ENCODE results near the gene SMIM44.

SMIM44 gene

GRCh38 chr19:3475449-3475848, 7.8 kb downstream of the SMIM44 start:
- no peak for DNase-seq

DNA sequence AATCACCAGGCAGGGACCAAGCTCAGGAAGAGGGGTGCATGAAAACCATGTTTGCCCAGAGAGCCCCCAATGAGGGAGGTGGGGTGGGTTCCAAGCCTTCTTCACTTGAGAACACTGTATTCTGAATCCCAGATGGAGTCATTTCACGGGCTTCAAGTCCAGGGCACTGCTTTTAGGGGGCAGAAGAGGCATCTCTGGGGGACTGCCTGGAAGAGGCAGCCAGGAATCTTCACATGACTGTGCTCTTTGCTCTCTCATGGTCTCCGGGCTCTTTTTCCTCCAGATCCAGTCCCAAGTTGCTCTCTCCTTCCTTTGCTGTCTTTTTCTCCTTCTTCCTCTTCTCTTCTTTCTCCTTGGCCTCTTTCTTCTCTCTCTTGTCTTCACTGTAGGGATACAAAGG, 8.6 kb downstream of the SMIM44 start:
- no peak for DNase-seq

DNA sequence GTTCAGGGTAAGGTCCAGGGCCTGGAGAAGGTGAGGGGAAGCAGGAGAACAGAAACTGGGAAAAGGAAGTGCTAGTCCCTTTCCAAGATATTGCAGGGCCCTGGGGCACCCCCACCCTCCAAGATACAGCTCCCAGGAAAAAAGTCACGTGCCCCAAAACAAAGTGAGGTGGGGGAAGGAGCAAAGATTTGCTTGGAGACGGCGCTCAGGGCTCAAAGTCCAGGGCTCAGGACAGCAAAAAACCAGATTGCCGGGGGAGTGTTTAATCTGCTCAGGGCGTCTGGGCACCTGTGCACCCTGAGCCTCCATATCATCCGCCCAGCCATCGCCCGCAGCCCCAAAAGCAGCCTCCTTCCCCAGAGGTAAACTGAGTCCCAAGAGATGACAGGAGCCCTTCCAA, 9.2 kb downstream of the SMIM44 start:
- no peak for DNase-seq

DNA sequence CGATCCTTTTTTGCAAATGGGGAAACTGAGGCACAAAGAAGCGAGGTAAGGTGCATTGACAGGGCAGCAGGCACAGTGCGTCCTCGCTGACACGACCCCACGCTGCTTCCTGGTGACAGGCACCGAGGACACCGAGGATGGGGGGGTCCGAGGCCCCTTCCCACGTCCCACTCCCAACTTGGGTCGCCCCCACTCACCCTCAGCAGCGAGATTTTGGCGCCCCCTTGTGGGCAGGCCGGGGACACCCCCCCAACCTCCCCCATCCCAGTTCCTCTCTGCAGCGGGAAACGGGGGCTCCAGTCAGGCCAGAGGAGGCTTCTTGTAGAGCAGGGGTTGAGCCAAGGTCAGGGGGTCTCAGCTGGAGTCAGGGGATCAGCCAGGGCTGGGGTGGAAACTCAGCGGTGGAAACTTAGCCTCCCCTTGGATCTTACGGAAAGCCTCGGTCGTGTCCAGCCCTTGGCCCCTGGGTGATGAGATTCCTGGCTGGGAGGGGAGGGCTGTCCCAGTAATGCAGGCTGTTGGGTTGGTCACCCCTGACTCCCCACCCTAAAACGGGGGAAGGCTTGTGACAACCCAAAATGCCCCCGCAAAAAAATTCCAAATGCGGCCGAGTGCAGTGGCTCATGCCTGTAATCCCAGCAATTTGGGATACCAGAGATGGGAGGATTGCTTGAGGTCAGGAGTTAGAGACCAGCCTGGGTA, 11.1 kb downstream of the SMIM44 start:
- DNase-seq, result no peak

- DNase-seq, result no peak
Measured at GRCh38 chr19:3470500-3471128, 12.6 kb downstream of the SMIM44 start.

DNA sequence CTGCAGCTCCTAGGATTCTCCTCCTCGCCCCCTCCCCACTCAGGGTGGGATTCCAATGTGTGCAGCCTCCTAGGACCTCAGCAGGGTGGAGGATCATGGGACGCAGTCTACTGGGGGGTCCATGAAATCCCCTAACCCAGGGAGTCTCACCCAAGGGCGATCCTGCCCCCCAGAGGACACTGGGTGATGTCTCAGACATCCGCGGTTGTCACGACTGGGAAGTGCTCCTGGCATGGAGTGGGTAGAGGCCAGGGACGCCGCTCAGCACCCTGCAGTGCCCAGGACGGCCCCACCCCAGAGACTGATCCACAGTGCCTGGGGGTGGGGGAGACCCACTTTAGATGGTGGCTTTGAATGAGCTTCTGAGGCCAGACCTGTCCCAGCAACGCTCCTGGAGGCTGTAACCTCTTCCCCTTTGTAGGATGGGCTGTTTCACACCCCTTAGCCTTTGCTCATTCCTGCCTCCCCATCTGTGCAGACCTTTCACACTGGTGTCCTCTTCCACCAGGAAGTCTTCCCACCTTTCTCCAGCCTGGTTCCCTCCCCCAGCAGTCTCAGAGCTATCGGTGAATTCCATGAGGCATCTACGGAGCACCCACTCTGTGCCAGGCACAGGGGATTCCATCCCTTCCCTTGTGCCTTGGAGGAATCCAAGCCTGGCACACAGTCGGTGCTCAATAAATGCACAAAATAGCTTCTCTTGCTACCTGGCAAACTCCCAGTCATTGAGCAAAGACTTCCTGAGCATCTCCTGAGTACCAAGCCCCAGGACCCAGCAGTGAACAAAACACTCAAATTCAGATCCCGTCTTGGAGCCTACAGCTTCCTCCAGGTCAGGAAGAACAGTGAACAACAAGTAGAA, 13.4 kb downstream of the SMIM44 start:
- DNase-seq, result no peak

GRCh38 chr19:3468211-3468610, 15.0 kb downstream of the SMIM44 start:
- no peak for DNase-seq

DNA sequence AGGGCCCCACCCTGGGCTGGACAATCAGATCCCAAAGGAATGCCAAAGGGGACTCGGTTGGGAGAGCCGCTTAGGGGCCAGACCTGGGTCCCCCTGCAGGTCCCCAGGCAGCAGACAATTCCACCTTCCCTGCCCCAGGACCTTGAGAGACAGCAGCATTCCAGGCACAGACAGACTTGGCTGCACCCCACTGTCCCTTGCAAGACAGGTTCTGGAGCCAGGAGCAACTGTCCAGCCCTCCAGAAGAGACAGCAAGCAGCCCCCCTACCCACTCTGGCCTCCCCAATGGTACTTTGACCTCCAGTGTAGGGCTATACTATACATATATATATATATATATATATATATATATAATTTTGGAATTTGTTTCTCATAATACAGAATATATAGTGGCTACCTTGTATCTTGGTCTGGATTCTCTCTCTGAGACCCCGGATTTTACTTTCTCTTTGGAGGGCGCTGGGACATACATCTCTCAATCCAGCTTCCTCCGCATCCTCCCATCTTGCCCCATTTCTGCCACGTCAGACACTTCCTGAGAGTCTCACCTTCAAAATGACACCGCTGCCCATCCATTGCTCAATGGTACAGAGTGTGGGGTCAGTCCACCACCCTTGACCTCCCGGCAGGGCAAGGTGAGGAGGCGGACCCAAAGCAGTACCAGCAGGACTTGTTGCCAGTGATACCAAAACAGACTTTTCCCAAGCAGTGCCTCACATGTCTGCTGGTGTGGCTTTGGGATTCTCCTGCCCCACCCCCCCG, 15.6 kb downstream of the SMIM44 start:
- no peak for DNase-seq

DNA sequence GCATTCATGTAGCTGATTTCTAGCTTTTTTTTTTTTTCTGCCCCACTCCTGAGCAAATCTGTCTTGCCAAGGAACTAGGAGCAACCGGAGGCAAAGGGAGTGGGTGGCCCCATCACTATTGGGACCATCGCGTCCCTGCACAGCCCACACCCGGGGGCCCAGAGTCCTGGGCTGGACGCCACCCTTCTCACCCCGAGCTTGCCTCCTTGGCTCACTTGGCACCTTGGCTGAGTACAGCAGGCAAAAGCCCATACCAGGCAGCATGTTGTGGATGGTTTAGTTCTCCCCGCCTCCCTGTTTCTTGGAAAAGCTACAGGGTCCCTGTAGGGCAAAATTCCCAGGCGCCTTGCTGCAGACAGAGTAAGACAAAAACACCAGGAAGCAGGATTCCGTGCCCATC, 16.6 kb downstream of the SMIM44 start:
- no peak for DNase-seq

DNA sequence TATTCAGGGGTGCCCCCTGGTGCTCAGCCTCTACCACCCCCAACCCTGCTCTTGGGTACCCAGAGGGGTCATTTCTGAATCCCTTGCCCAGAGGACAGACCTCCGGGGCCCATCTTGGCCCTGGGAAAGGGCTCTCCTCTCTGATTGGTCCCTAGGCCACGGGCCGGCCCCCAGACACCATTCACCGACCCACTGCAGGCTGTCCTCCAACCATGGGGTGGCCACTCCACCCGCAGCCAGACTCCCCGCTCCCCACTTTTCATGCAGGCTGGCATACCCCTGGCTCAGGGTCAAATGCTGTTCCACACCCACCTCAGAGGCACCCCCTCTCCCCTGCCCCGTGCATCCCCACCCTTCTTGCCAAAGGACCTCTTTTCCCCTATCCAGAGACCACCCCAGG, 17.7 kb downstream of the SMIM44 start:
- no peak for DNase-seq

DNA sequence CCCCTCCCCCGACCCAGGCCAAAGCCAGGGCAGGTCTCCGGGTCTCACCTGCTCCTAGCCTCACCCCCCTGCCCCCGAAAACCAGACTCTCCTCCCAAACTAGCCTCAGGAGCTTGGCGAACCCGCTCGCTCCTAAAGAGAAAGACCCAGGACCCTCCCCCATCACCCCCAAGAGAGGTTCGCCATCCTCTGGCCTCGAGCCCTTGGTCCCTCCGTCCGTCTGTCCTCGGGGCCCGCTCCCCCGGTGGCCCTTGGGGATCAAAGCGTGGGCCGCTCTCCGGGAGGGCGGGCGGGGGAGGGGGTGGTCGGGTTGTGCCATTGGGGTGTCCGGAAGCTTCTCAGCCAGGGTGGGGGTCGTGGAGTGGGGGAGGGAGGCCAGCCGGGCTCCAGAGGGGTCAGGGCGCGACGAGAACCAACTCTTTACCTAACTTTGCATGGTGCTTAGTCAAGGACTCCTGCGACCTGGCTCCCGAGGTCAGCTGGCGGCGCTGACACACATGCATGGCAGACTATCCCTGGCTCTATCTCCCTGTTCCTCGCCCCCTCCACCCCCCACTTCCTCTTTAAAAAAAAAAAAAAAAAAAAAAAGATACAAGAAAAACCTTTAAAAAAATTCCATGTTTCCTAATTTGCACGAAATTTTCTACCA, 18.5 kb downstream of the SMIM44 start:
- no peak for DNase-seq

DNA sequence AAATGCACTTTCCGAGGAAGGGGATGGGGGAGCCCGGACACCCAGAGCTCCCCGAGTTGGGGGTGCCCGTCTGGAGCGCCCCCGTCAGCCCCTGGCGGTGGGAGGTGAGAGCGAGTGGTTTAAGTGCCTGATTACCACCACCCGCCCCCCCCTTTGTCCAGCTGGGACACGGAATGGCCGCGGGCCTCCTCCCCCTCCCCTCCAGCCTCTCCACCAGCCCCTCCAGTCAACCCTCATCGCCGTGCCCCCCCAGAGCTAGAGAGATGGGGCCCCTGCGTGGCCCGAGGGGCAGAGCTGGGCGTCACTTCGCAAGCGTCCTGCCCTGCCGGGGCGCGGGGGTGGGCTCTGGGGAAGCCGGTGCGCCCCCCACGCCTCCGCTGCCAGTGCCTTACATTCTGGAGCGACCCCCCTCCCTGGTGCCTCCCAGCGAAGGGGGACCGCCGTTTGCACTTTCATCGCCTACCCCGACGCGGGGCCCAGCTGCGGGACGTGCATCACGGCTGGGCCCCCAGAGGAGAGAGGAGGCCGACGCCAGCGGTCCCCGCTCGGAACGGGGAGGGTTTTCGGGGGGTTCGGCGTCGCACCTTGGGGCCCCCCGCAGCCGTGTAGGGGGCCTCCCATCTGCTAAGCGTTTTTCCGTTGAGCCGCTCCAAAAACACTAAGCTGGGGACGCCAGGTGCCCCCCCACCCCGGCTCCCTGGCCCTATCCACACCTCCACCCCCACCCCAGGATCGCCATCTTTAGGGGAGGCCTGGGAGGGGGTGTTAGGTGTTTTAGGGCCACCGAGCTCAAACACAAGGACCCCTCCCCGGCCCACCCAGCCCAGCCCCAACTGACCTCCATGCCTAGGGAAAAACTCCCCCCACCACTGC, 19.3 kb downstream of the SMIM44 start:
- no peak for DNase-seq

DNA sequence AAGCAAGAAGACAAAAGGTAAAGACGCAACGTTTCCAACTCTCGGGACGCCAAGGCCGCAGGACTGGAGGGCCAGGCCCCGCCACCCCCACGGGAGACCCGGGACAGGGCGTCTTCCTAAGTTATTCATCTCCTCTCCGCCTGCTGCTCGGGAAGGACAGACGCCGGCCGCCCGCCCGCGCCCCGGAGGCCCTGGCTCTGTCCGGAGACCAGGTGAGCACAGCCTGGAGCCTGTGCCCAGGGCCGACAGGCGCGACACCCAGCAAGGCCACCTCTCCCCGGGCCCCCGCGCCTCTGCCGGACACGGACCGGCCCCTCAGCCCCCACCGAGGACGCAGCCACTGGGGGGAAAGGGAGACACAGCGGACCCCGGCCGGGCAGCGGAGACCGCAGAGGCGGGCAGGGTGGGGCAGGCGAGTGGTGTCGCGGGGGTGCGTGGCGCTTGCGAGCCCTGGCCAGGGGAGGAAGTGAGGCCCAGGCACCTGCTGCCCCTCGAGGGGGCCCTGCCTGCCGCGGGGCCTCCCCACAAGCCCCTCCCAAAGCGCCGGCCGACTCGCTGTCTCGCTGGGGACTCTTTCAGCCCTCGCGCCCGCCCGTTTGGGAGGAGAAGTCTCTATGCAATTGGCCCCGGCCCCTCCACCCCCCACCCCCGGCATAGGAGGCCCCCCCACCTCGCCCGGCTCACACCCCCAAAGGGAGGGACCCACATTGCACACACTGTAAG, 20.1 kb downstream of the SMIM44 start:
- DNase-seq, result no peak

DNA sequence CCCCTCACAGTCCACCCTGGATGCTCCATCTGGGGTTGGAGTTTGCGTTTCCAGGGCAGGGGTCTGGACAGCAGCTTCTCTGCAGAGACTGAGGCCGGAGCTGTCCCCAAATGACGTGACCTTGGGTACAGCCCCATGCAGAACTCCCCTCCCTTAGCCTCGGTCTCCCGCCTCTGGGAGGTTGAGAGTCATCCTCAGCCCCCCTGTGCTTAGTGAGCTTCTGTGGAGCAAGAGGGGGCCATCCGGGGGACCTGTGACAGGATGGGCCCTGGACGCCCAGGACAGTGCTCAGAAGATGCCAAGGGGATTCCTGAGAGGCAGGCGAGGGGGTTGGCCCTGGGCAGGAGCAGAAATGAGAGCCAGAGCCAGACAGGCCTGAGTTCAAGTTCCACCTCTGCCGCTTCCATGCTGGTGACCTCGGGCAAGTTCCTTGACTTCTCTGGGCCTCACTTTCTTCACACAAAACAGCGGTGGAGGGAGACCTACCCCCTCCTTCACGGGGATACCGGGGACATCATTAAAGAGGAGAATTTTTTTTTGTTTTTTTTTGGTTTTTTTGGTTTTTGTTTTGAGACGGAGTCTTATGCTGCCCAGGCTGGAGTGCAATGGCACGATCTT, 23.2 kb downstream of the SMIM44 start:
- no peak for DNase-seq

GRCh38 chr19:3459089-3459881, 24.0 kb downstream of the SMIM44 start:
- no peak for DNase-seq

DNA sequence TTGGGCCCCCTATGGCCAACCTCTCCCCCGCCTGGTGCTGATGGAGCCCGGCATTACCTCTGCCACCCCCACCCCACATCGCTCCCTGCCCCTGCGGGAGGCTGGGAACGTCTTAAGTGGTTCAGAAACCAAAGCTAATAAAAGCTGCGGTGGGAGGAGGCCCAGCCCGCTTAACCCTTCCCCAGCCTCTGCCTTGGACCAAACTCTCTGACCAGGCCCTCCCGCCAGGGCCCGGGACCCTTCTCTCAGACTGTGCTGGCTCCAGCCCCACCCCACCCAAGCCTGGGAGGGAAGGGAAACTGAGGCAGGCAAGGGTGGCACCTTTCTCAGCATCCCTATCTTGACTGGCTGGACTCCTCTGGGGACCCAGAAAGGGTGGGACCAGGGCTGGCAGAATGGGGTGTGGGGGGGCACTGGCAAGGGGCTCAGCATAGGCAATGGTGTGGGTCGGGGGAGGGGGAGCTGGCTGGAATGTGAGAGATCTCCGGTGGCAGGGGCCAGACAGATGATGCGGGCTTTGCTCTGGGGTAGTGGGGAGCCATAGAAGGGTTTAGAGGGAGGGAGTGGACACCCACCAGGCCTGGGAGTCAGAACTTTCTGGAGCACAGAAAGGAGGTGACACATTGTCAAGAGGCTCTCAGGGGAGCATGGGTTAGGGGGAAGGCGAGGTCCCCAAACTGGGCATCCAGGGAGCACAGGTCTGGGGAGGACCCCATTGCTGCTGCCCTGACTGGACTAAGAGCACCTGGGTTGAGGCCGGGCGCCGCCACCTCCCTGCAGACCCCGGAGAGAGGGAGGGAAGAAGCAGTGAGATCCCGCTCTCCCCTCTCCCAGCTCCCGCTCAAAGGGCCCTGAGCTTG, 24.8 kb downstream of the SMIM44 start:
- no peak for DNase-seq

- DNase-seq, result no peak
Measured at GRCh38 chr19:3457528-3458228, 25.6 kb downstream of the SMIM44 start.
